HL-60 (cell line): Measurements from ENCODE around the gene NFATC1.

Source experiments
- GABPA ChIP-seq: IDR thresholded peaks from 2 replicates; pipeline ENCODE4 v1.6.1; 2012; ENCODE audit warnings: low read depth
- POLR2AphosphoS5 ChIP-seq: IDR thresholded peaks from 2 replicates; pipeline ENCODE4 v1.6.1; 2012; ENCODE audit warnings: low read depth
- SPI1 ChIP-seq: IDR thresholded peaks from 2 replicates; pipeline ENCODE4 v1.6.1; 2012; ENCODE audit warnings: low read depth, mild to moderate bottlenecking, borderline replicate concordance
- TF ChIP-seq, protein P1 (sequence below): IDR thresholded peaks from one replicate; pipeline ENCODE4 v1.5.1; 2011; ENCODE audit warnings: low read length, control low read depth, inconsistent platforms; ENCODE audit not compliant: insufficient read depth
- TF ChIP-seq, protein P2 (sequence below): IDR thresholded peaks from 2 replicates; pipeline ENCODE4 v1.6.1; 2012; ENCODE audit warnings: low read depth; ENCODE audit not compliant: insufficient replicate concordance

DNA sequence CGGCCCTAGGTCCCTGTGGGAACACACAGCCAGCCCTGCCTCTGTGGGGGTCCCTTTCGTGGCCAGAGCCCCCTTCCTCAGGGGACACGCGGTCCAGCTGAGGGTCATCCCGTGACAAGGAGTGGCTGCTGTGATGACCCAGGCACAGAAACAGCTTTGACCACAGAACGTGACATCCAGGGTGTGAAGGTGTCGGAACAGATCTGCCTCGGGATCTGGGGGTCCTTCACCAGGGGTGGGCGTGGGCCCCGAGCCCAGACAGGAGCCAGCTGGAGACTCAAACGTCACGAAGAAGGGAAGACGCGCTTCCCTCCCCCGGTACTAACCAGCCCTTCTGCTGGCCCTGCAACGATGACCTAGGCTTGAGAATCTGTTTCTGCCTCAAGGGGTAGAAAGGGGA, 75.9 kb downstream of the NFATC1 start:
- TF ChIP-seq, protein P1, sequence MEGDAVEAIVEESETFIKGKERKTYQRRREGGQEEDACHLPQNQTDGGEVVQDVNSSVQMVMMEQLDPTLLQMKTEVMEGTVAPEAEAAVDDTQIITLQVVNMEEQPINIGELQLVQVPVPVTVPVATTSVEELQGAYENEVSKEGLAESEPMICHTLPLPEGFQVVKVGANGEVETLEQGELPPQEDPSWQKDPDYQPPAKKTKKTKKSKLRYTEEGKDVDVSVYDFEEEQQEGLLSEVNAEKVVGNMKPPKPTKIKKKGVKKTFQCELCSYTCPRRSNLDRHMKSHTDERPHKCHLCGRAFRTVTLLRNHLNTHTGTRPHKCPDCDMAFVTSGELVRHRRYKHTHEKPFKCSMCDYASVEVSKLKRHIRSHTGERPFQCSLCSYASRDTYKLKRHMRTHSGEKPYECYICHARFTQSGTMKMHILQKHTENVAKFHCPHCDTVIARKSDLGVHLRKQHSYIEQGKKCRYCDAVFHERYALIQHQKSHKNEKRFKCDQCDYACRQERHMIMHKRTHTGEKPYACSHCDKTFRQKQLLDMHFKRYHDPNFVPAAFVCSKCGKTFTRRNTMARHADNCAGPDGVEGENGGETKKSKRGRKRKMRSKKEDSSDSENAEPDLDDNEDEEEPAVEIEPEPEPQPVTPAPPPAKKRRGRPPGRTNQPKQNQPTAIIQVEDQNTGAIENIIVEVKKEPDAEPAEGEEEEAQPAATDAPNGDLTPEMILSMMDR, result no peak
- TF ChIP-seq POLR2AphosphoS5, result no peak
- TF ChIP-seq, protein P2, sequence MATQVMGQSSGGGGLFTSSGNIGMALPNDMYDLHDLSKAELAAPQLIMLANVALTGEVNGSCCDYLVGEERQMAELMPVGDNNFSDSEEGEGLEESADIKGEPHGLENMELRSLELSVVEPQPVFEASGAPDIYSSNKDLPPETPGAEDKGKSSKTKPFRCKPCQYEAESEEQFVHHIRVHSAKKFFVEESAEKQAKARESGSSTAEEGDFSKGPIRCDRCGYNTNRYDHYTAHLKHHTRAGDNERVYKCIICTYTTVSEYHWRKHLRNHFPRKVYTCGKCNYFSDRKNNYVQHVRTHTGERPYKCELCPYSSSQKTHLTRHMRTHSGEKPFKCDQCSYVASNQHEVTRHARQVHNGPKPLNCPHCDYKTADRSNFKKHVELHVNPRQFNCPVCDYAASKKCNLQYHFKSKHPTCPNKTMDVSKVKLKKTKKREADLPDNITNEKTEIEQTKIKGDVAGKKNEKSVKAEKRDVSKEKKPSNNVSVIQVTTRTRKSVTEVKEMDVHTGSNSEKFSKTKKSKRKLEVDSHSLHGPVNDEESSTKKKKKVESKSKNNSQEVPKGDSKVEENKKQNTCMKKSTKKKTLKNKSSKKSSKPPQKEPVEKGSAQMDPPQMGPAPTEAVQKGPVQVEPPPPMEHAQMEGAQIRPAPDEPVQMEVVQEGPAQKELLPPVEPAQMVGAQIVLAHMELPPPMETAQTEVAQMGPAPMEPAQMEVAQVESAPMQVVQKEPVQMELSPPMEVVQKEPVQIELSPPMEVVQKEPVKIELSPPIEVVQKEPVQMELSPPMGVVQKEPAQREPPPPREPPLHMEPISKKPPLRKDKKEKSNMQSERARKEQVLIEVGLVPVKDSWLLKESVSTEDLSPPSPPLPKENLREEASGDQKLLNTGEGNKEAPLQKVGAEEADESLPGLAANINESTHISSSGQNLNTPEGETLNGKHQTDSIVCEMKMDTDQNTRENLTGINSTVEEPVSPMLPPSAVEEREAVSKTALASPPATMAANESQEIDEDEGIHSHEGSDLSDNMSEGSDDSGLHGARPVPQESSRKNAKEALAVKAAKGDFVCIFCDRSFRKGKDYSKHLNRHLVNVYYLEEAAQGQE, result no peak
- no peak for TF ChIP-seq GABPA
- no peak for TF ChIP-seq SPI1
